ENCODE data around the gene RELN.

The RELN gene

DNA sequence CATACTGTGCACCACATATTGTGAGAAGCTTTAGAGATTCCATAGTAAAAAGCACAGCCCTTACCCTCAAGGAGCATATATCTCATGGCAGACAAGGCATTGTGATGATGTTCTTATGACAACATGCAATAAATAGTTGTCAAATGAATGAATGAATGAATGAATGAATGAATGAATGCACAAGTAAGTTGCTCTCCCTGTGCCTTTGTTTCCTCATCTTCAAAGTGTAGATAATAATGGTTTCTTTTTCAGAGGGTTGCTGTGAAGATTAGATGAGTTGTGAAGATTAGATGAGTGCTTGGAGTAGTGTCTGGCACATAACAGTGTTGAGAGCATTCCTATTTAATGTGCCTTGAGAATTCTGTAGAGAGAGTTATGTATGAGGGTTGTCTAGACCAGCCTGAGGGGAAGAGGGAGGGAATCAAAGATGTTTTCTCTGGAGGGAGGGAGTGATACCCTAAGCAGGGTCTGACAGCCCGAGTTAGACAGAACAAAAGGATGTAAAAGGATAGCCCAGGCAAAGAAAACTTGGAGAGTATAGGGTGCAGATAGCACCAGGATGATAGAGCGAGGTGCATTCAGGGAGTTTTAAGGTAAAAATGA lies 217.2 kb downstream of the RELN start:
- no peaks in the 10 kb centered on the region for H3K9me3 ChIP-seq (ENCODE audit: control insufficient read depth, low read depth, low read length)
- H3K27ac ChIP-seq (ENCODE audit: low read length) = no peak overlapping the region
- no peaks in the 10 kb centered on the region for H3K4me1 ChIP-seq (ENCODE audit: control insufficient read depth, low read depth, low read length)
- H3K4me3 ChIP-seq (ENCODE audit: low read length) = no peak overlapping the region
- H3K9ac ChIP-seq (ENCODE audit: low read length) = no peak overlapping the region
- no peaks in the 10 kb centered on the region for H3K27me3 ChIP-seq (ENCODE audit: control insufficient read depth, insufficient read depth, low read length)
- H3K36me3 ChIP-seq (ENCODE audit: control insufficient read depth, low read depth, low read length) = no peaks in the 10 kb centered on the region

DNA sequence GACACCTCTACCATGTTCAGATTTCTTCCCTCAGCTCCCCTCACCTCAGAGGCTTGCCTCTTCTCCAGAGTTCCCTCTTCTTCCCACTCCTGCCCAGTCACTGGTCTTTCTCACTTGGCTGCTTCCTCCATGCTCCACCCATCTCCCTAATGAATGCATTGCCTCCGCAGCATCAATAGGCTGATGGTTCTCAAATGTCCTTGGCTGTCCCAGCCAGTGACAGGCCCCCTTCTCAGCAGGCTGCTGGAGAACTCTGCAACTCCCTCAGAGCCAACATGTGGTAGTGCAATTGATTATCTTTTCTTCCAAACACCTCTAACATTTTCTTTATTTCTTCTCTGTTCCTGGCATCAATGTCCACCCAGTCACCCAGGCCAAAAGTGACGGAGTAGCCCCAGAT lies 218.2 kb downstream of the RELN start:
- Histone ChIP-seq H3K4me1 (ENCODE audit: control insufficient read depth, low read depth, low read length) (peaks cover 6% of the 10 kb centered on the region), H3K27ac (ENCODE audit: low read length) (no peak overlapping the region), H3K36me3 (ENCODE audit: control insufficient read depth, low read depth, low read length) (no peaks in the 10 kb centered on the region), H3K27me3 (ENCODE audit: control insufficient read depth, insufficient read depth, low read length) (no peaks in the 10 kb centered on the region), H3K9me3 (ENCODE audit: control insufficient read depth, low read depth, low read length) (no peaks in the 10 kb centered on the region), H3K9ac (ENCODE audit: low read length) (no peak overlapping the region), H3K4me3 (ENCODE audit: low read length) (no peak overlapping the region)

DNA sequence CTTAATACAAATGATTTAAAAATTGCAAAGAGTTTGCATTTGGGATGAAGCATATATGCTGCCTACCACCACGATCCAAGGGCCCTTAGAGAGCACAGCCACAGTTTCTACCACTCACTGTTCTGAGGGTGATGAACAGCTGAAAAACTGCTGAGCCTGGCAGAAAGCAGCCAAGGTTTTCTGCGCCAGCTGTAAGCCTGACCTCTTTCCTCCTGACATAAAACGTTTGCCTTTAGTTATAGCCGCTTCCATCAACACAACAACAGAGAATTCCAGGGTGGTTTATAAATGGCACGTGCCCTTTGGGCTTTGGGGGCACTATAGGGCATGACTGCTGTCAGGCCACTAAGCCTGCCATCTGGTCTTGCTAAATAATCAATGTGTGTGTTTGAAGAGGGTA lies 222.8 kb downstream of the RELN start:
- no peak overlapping the region for H3K4me3 ChIP-seq (ENCODE audit: low read length)
- no peaks in the 10 kb centered on the region for H3K9me3 ChIP-seq (ENCODE audit: control insufficient read depth, low read depth, low read length)
- H3K27ac ChIP-seq (ENCODE audit: low read length) = no peak overlapping the region
- H3K9ac ChIP-seq (ENCODE audit: low read length) = no peak overlapping the region
- peaks cover 15% of the 10 kb centered on the region for H3K4me1 ChIP-seq (ENCODE audit: control insufficient read depth, low read depth, low read length)
- H3K36me3 ChIP-seq (ENCODE audit: control insufficient read depth, low read depth, low read length) = no peaks in the 10 kb centered on the region
- H3K27me3 ChIP-seq (ENCODE audit: control insufficient read depth, insufficient read depth, low read length) = no peaks in the 10 kb centered on the region

DNA sequence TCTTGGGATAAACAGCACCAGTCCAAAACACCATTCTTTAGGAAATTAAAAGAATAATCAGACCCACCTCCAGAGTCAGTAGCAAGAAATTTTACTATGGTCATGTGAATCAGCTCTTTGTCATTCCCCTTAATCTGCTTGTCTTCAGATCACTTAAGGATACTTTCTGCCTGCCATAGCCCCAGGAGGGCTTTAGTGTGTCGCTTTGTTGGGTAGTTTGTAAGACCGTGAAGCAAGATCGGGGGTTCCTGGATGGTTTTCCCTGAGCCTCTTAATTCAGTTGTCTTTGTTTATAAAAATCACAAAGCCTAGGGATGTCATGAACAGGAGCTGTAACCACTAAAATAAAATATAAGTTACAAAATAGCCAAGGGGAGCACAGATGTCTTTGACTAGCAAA lies 223.6 kb downstream of the RELN start:
- H3K36me3 ChIP-seq (ENCODE audit: control insufficient read depth, low read depth, low read length) = no peaks in the 10 kb centered on the region
- H3K4me1 ChIP-seq (ENCODE audit: control insufficient read depth, low read depth, low read length) = peaks cover 15% of the 10 kb centered on the region
- H3K9me3 ChIP-seq (ENCODE audit: control insufficient read depth, low read depth, low read length) = no peaks in the 10 kb centered on the region
- H3K9ac ChIP-seq (ENCODE audit: low read length) = no peak overlapping the region
- peak overlapping the region; percentile 6 for H3K4me3 ChIP-seq (ENCODE audit: low read length)
- no peak overlapping the region for H3K27ac ChIP-seq (ENCODE audit: low read length)
- no peaks in the 10 kb centered on the region for H3K27me3 ChIP-seq (ENCODE audit: control insufficient read depth, insufficient read depth, low read length)

DNA sequence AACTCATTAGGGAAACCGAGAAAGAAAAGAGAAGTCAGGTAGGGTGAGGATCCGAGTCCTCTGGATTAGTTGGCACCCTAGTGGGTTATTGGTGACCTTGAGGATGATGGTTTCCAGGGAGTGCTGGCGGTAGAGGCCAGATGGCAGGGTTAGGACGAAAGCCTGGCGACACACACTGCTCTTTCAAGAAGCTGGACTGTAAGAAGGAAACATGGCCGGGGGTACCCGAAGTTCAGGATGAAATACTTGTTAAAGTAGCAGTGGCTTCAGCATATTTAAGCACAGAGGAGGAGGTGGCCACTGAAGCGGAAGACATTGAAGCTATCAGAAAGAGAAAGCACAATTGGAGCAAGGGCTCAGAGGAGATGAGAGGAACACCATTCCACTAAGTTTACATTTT lies 224.6 kb downstream of the RELN start:
- Histone ChIP-seq H3K9ac (ENCODE audit: low read length) (no peak overlapping the region), H3K36me3 (ENCODE audit: control insufficient read depth, low read depth, low read length) (no peaks in the 10 kb centered on the region), H3K9me3 (ENCODE audit: control insufficient read depth, low read depth, low read length) (no peaks in the 10 kb centered on the region), H3K27ac (ENCODE audit: low read length) (no peak overlapping the region), H3K4me1 (ENCODE audit: control insufficient read depth, low read depth, low read length) (peaks cover 15% of the 10 kb centered on the region), H3K27me3 (ENCODE audit: control insufficient read depth, insufficient read depth, low read length) (no peaks in the 10 kb centered on the region), H3K4me3 (ENCODE audit: low read length) (no peak overlapping the region)

DNA sequence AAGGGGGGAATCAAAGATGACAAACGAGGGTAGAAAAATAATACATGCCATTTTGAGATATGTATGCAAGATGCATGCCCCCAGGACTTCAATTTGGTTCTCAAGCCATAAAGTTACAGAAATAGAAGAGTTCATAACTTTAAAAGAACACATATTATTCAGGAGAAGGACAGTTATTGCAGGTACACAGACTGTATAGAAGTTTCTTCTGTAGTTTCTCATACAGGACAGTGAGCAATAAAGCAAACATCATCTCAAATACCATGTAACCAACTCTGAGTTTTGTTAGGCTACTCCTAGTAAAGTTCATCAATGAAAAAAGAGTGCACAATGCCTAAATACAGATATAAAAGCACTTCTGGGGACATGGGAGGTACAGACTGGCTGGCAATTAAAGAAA lies 226.6 kb downstream of the RELN start:
- no peak overlapping the region for H3K27ac ChIP-seq (ENCODE audit: low read length)
- H3K36me3 ChIP-seq (ENCODE audit: control insufficient read depth, low read depth, low read length) = no peaks in the 10 kb centered on the region
- H3K4me1 ChIP-seq (ENCODE audit: control insufficient read depth, low read depth, low read length) = peaks cover 15% of the 10 kb centered on the region
- H3K9ac ChIP-seq (ENCODE audit: low read length) = no peak overlapping the region
- no peaks in the 10 kb centered on the region for H3K9me3 ChIP-seq (ENCODE audit: control insufficient read depth, low read depth, low read length)
- no peaks in the 10 kb centered on the region for H3K27me3 ChIP-seq (ENCODE audit: control insufficient read depth, insufficient read depth, low read length)
- no peak overlapping the region for H3K4me3 ChIP-seq (ENCODE audit: low read length)

DNA sequence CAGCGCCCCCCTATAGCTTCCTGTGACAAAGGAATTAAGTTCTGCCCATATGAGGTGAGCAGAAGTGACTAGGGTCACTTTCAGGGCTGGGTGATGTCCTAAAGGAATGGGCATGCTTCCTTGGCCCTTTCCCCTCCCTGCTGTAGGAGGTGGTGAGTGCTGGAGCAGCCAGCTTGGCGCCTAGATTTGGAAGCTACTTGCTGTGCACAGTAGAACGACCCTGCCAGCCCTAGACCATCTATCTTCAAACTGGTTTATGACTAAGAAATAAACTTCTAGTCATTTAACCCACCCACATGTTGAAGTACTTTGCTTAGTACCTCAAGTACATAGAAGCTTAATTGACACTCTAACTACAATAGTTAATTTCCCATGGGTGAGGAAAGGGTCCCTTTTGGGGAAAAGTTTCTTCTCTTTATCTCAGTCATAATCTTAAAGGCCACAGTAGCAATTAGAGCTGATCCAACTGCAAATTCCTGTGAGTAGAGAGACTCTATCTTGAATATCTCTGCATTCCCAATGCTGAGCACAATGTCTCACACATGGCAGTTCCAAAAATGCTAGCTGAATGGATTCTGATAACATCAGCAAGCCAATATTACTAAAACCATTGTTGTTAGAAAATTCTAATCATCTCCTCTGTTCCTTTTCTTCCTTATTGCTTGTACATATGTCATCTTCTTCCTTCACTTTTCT lies 227.2 kb downstream of the RELN start:
- no peaks in the 10 kb centered on the region for H3K36me3 ChIP-seq (ENCODE audit: control insufficient read depth, low read depth, low read length)
- H3K9me3 ChIP-seq (ENCODE audit: control insufficient read depth, low read depth, low read length) = no peaks in the 10 kb centered on the region
- peaks cover 15% of the 10 kb centered on the region for H3K4me1 ChIP-seq (ENCODE audit: control insufficient read depth, low read depth, low read length)
- H3K4me3 ChIP-seq (ENCODE audit: low read length) = no peak overlapping the region
- H3K27ac ChIP-seq (ENCODE audit: low read length) = no peak overlapping the region
- no peak overlapping the region for H3K9ac ChIP-seq (ENCODE audit: low read length)
- no peaks in the 10 kb centered on the region for H3K27me3 ChIP-seq (ENCODE audit: control insufficient read depth, insufficient read depth, low read length)

DNA sequence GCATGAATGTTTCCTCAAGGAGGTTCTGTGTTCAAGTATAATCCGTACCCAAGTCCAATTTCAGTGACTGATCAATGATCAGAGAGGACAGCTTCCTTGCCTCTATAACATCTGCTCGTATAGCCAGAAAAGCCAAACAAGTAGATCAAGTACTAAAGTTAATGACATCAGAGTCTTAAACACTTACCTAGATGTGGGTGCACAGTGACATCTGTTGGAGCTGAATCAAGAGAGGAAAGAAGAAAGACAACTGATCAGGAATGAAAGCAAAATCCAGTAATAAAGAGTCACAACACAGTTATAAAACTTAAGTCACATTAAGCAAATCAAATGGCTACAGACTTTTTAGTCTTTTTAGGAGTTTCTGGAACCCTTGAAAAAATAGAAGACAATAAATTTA lies 236.5 kb downstream of the RELN start:
- H3K36me3 ChIP-seq (ENCODE audit: control insufficient read depth, low read depth, low read length) = no peaks in the 10 kb centered on the region
- H3K27me3 ChIP-seq (ENCODE audit: control insufficient read depth, insufficient read depth, low read length) = no peaks in the 10 kb centered on the region
- H3K9ac ChIP-seq (ENCODE audit: low read length) = no peak overlapping the region
- no peak overlapping the region for H3K27ac ChIP-seq (ENCODE audit: low read length)
- H3K9me3 ChIP-seq (ENCODE audit: control insufficient read depth, low read depth, low read length) = no peaks in the 10 kb centered on the region
- H3K4me1 ChIP-seq (ENCODE audit: control insufficient read depth, low read depth, low read length) = peaks cover 4% of the 10 kb centered on the region
- H3K4me3 ChIP-seq (ENCODE audit: low read length) = no peak overlapping the region

DNA sequence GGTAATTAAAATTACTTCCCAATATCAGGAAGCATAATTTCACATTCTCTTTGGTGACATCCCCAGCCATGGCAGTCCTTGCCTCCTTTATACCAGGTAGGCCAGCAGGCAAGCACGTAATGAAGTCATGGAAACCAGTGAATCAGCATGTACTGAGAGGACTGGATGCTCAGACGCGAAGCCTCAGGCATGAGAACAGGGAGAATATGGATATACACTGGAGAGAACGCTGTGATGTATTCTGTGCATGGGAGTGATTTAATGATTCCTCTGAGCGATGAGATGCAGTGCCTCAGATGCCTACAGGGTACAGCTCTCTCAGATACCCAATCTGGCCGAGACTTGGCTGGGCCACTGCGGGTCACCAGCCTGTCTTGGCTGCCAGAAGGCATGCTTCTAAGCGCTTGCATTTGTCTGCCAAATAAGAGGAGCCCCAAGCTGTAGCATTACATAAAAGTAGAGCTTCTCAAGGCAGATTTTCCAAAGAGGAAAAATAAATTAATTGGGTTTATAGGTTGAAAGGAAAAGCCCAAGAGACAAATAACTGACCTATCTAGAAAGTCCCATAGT lies 238.1 kb downstream of the RELN start:
- Histone ChIP-seq H3K9ac (ENCODE audit: low read length) (no peak overlapping the region), H3K27ac (ENCODE audit: low read length) (no peak overlapping the region), H3K4me3 (ENCODE audit: low read length) (no peak overlapping the region), H3K4me1 (ENCODE audit: control insufficient read depth, low read depth, low read length) (peaks cover 4% of the 10 kb centered on the region), H3K36me3 (ENCODE audit: control insufficient read depth, low read depth, low read length) (no peaks in the 10 kb centered on the region), H3K9me3 (ENCODE audit: control insufficient read depth, low read depth, low read length) (no peaks in the 10 kb centered on the region), H3K27me3 (ENCODE audit: control insufficient read depth, insufficient read depth, low read length) (no peaks in the 10 kb centered on the region)

DNA sequence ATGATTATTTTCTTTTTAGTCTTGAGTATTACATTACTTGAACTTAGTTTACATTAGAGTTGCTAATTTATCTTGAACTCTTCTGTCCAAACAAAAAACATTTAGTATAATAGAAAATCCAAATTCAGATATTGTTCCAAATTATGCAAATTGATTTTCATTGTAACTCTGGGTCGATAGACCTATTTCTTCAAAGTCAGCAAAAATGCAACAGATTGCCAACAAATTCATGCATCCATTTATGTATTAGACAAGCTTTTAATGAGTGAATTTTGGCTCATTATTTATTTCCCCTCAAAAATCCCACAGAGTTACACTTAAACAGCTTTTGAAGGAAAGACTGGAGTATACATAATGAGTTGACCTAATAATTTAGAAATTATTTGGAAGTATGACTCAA lies 240.8 kb downstream of the RELN start:
- Histone ChIP-seq H3K36me3 (ENCODE audit: control insufficient read depth, low read depth, low read length) (no peaks in the 10 kb centered on the region), H3K4me1 (ENCODE audit: control insufficient read depth, low read depth, low read length) (peaks cover 4% of the 10 kb centered on the region), H3K9me3 (ENCODE audit: control insufficient read depth, low read depth, low read length) (no peaks in the 10 kb centered on the region), H3K4me3 (ENCODE audit: low read length) (no peak overlapping the region), H3K9ac (ENCODE audit: low read length) (no peak overlapping the region), H3K27me3 (ENCODE audit: control insufficient read depth, insufficient read depth, low read length) (no peaks in the 10 kb centered on the region), H3K27ac (ENCODE audit: low read length) (no peak overlapping the region)

DNA sequence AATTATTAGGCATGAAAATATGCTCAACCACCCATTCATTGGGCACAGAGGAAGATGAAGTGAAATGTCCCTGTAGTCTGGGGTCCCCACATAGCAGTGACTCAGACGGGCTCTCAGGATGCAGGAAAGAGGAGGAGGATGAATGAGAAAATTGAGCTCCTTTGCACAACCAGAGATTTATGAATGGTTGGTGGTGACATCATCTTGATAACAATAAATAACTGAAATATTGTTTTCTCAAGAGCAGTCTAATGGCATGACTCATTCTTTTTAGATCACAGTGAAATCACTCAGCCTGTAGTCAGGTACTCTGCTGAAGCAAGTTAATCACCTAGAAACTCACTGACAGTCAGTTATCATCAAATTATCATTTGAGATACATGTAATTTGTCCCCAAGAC lies 254.1 kb downstream of the RELN start:
- Histone ChIP-seq H3K4me3 (ENCODE audit: low read length) (no peak overlapping the region), H3K9me3 (ENCODE audit: control insufficient read depth, low read depth, low read length) (no peaks in the 10 kb centered on the region), H3K9ac (ENCODE audit: low read length) (no peak overlapping the region), H3K4me1 (ENCODE audit: control insufficient read depth, low read depth, low read length) (no peaks in the 10 kb centered on the region), H3K27ac (ENCODE audit: low read length) (no peak overlapping the region), H3K36me3 (ENCODE audit: control insufficient read depth, low read depth, low read length) (no peaks in the 10 kb centered on the region), H3K27me3 (ENCODE audit: control insufficient read depth, insufficient read depth, low read length) (no peaks in the 10 kb centered on the region)

DNA sequence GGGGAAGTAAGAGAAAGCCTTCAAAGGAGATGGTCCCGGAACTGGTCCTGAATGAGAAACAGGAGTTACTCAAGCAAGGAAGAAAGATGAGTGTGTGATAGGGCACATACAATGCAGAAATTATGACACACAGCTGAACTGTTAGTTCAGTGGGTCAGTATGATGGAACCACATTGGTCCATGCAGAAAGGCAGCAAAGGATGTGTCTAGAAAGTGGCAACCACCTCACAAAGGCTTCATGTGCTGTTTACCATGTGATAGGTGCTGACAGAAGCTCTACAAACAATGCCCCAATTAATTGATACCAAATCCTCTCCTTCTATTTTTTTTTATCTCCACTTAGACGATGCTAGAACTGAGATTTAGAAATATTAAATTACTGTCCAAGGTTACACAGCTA lies 258.3 kb downstream of the RELN start:
- no peak overlapping the region for H3K4me3 ChIP-seq (ENCODE audit: low read length)

More for the DNA sequence above, 258.3 kb downstream of the RELN start:
- no peaks in the 10 kb centered on the region for H3K9me3 ChIP-seq (ENCODE audit: control insufficient read depth, low read depth, low read length)
- no peaks in the 10 kb centered on the region for H3K36me3 ChIP-seq (ENCODE audit: control insufficient read depth, low read depth, low read length)
- no peak overlapping the region for H3K27ac ChIP-seq (ENCODE audit: low read length)
- H3K9ac ChIP-seq (ENCODE audit: low read length) = no peak overlapping the region
- no peaks in the 10 kb centered on the region for H3K27me3 ChIP-seq (ENCODE audit: control insufficient read depth, insufficient read depth, low read length)
- no peaks in the 10 kb centered on the region for H3K4me1 ChIP-seq (ENCODE audit: control insufficient read depth, low read depth, low read length)

Measured in iPS-18a (cell line).